Glomerular endothelial cell (primary cell): ENCODE results near the gene TNS4. TPM values are rescaled to one million over a fixed set of nuclear protein-coding genes. Genes with fewer than 3 reads are reported as not detected.

ENCODE experiments used
- DNase-seq: peaks from one replicate; pipeline ENCODE4 v3.0.0-alpha.2; 2011; ENCODE audit warnings: low read depth, low spot score; ENCODE audit errors: extremely low read depth
- total RNA-seq: library from RNA; depleted of rRNA; stranded (reverse); fragments of >200 nt; gene quantifications from 2 replicates; pipeline ENCODE4 v1.2.3, GENCODE V29; 2015

Gene TNS4
- total RNA-seq, 1 donor from 2014 or later = not detected

- DNase-seq = no peak
These were observed 17.1 kb upstream of the TNS4 start for GRCh38 chr17:40518401-40519088.

GRCh38 chr17:40517981-40518380 is 16.6 kb upstream of the TNS4 start:
- no peak for DNase-seq

- DNase-seq = no peak
These were observed 15.9 kb upstream of the TNS4 start for GRCh38 chr17:40517286-40517662.

GRCh38 chr17:40516581-40517285 is 15.3 kb upstream of the TNS4 start:
- no peak for DNase-seq

GRCh38 chr17:40515491-40516041 is 14.1 kb upstream of the TNS4 start:
- DNase-seq = no peak

- DNase-seq = no peak
These were observed 13.6 kb upstream of the TNS4 start for GRCh38 chr17:40515011-40515410.

GRCh38 chr17:40514013-40514875 is 12.8 kb upstream of the TNS4 start:
- no peak for DNase-seq

- no peak for DNase-seq
These were observed 10.3 kb upstream of the TNS4 start for GRCh38 chr17:40511667-40512220.

- no peak for DNase-seq
These were observed 9.7 kb upstream of the TNS4 start for GRCh38 chr17:40511136-40511535.

GRCh38 chr17:40510328-40510648 is 8.9 kb upstream of the TNS4 start:
- no peak for DNase-seq

- DNase-seq = no peak
These were observed 8.4 kb upstream of the TNS4 start for GRCh38 chr17:40509626-40510327.

- no peak for DNase-seq
These were observed 5.4 kb upstream of the TNS4 start for GRCh38 chr17:40506786-40507185.

GRCh38 chr17:40503154-40503553 is 1.7 kb upstream of the TNS4 start:
- DNase-seq = no peak

- DNase-seq = no peak
These were observed 1.3 kb upstream of the TNS4 start for GRCh38 chr17:40502716-40503115.

- DNase-seq = no peak
These were observed 714 bp downstream of the TNS4 start for GRCh38 chr17:40500709-40501108.

GRCh38 chr17:40500190-40500589 is 1.2 kb downstream of the TNS4 start:
- no peak for DNase-seq

GRCh38 chr17:40499551-40500189 is 1.8 kb downstream of the TNS4 start:
- no peak for DNase-seq

GRCh38 chr17:40498281-40499084 is 2.9 kb downstream of the TNS4 start:
- no peak for DNase-seq

GRCh38 chr17:40497695-40498094 is 3.7 kb downstream of the TNS4 start:
- no peak for DNase-seq
